Measurements from ENCODE around the gene DCLK1.

DNA sequence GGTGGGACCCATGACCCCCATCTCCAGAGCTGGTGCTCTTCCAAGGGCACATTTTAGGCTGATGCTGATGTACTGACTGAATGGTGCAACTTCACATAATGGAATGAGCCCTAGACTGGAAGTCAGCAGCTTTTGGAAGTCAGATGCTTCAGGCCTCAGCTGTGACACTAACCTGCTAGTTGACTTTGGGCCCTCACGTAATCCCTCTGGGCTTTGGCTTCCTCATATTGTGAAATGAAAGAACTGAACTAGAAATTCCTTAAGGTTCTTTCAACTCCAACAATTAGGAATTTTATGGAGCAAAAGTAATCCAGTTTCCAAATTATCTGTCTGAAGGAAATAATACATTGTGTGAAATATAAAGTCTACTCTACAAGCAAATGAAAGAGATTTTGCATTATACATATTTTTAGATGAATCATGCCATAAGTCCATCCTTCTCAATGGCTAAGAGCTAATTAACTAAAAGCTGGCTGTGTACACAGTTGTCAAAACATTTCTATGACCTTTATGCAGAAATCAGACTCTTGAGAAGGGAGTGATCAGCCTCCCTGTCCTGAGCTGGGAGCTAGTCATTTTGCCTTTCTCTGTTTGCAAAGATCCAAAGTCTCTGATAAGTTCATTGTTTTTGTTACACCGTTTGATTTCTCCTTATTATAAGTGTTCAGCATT, 204.2 kb downstream of the DCLK1 start:
- TF ChIP-seq, protein P1, sequence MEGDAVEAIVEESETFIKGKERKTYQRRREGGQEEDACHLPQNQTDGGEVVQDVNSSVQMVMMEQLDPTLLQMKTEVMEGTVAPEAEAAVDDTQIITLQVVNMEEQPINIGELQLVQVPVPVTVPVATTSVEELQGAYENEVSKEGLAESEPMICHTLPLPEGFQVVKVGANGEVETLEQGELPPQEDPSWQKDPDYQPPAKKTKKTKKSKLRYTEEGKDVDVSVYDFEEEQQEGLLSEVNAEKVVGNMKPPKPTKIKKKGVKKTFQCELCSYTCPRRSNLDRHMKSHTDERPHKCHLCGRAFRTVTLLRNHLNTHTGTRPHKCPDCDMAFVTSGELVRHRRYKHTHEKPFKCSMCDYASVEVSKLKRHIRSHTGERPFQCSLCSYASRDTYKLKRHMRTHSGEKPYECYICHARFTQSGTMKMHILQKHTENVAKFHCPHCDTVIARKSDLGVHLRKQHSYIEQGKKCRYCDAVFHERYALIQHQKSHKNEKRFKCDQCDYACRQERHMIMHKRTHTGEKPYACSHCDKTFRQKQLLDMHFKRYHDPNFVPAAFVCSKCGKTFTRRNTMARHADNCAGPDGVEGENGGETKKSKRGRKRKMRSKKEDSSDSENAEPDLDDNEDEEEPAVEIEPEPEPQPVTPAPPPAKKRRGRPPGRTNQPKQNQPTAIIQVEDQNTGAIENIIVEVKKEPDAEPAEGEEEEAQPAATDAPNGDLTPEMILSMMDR (IDR thresholded peaks at IDR 0.05; ENCODE audit: insufficient read depth, low read length) = no peak
- TF ChIP-seq, protein P2, sequence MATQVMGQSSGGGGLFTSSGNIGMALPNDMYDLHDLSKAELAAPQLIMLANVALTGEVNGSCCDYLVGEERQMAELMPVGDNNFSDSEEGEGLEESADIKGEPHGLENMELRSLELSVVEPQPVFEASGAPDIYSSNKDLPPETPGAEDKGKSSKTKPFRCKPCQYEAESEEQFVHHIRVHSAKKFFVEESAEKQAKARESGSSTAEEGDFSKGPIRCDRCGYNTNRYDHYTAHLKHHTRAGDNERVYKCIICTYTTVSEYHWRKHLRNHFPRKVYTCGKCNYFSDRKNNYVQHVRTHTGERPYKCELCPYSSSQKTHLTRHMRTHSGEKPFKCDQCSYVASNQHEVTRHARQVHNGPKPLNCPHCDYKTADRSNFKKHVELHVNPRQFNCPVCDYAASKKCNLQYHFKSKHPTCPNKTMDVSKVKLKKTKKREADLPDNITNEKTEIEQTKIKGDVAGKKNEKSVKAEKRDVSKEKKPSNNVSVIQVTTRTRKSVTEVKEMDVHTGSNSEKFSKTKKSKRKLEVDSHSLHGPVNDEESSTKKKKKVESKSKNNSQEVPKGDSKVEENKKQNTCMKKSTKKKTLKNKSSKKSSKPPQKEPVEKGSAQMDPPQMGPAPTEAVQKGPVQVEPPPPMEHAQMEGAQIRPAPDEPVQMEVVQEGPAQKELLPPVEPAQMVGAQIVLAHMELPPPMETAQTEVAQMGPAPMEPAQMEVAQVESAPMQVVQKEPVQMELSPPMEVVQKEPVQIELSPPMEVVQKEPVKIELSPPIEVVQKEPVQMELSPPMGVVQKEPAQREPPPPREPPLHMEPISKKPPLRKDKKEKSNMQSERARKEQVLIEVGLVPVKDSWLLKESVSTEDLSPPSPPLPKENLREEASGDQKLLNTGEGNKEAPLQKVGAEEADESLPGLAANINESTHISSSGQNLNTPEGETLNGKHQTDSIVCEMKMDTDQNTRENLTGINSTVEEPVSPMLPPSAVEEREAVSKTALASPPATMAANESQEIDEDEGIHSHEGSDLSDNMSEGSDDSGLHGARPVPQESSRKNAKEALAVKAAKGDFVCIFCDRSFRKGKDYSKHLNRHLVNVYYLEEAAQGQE (IDR thresholded peaks at IDR 0.05; ENCODE audit: insufficient replicate concordance, low read depth) = no peak
- no peak for TF ChIP-seq POLR2AphosphoS5 (IDR thresholded peaks at IDR 0.05; ENCODE audit: low read depth)
